NCI-H1092 (cell line): ENCODE measurements around the gene ATAD3A.
"Not testable (repeated sequence)": the region's sequence is repeated elsewhere in the genome, so short reads cannot be mapped to it uniquely, and the experiment has no call there.

Experiments used
- DNase-seq: peaks from one replicate; lab custom pipeline; 2025; lab: John Stamatoyannopoulos, UW

ATAD3A gene

GRCh38 chr1:1556505-1556904 is 44.5 kb downstream of the ATAD3A start:
- DNase-seq: no peak

GRCh38 chr1:1556961-1557360 is 45.0 kb downstream of the ATAD3A start:
- DNase-seq: not testable (repeated sequence)

GRCh38 chr1:1557688-1558087 is 45.7 kb downstream of the ATAD3A start:
- DNase-seq: not testable (repeated sequence)

- no peak for DNase-seq
Measured at GRCh38 chr1:1558591-1558990, 46.6 kb downstream of the ATAD3A start.

GRCh38 chr1:1559066-1559465 is 47.1 kb downstream of the ATAD3A start:
- no peak for DNase-seq

- DNase-seq: no peak
Measured at GRCh38 chr1:1560178-1560577, 48.2 kb downstream of the ATAD3A start.

- no peak for DNase-seq
Measured at GRCh38 chr1:1561801-1562470, 50.0 kb downstream of the ATAD3A start.

- DNase-seq: no peak
Measured at GRCh38 chr1:1562556-1563195, 50.7 kb downstream of the ATAD3A start.

GRCh38 chr1:1563688-1564087 is 51.7 kb downstream of the ATAD3A start:
- no peak for DNase-seq

GRCh38 chr1:1564268-1564667 is 52.3 kb downstream of the ATAD3A start:
- DNase-seq: no peak

GRCh38 chr1:1565340-1565739 is 53.4 kb downstream of the ATAD3A start:
- no peak for DNase-seq

- no peak for DNase-seq
Measured at GRCh38 chr1:1567152-1567875, 55.4 kb downstream of the ATAD3A start.

- no peak for DNase-seq
Measured at GRCh38 chr1:1567891-1568291, 55.9 kb downstream of the ATAD3A start.

GRCh38 chr1:1569341-1569740 is 57.4 kb downstream of the ATAD3A start:
- DNase-seq: no peak

- DNase-seq: peak; percentile 40
Measured at GRCh38 chr1:1573843-1574720, 62.1 kb downstream of the ATAD3A start.

GRCh38 chr1:1574721-1575537 is 63.0 kb downstream of the ATAD3A start, which contains the start of gene SSU72:
TSS of gene SSU72 (minus strand) at chr1:1574863. CDS start at chr1:1574557, 306 bp downstream.
- DNase-seq: peak; percentile 70

GRCh38 chr1:1577367-1578011 is 65.5 kb downstream of the ATAD3A start:
- DNase-seq: no peak

- DNase-seq: no peak
Measured at GRCh38 chr1:1578371-1578940, 66.5 kb downstream of the ATAD3A start.

- no peak for DNase-seq
Measured at GRCh38 chr1:1582585-1583346, 70.8 kb downstream of the ATAD3A start.
